Esophagus (tissue), 2 donors: Measurements from ENCODE around the gene SEC24D. TPM values are rescaled to one million over a fixed set of nuclear protein-coding genes. Genes with fewer than 3 reads are reported as not detected.
A peak's percentile ranks its signal among the peaks of the same experiment; 100 is the strongest.

Experiments used
- H3K27ac ChIP-seq, 2 donors: one replicate each; pipeline ENCODE4 v1.5.1; 2013; ENCODE audit warnings: low read depth in 2 of 2, mild to moderate bottlenecking in 2 of 2, inconsistent platforms in 1 of 2, low read length in 1 of 2, moderate library complexity in 1 of 2
- H3K27me3 ChIP-seq, 2 donors: one replicate each; pipeline ENCODE4 v1.6.1; 2013; ENCODE audit warnings: low read length in 2 of 2, control low read depth in 1 of 2, mild to moderate bottlenecking in 1 of 2; ENCODE audit not compliant: insufficient read depth in 2 of 2, control insufficient read depth in 1 of 2
- H3K36me3 ChIP-seq, 2 donors: one replicate each; pipeline ENCODE4 v1.6.1; 2013; ENCODE audit warnings: low read length in 1 of 2; ENCODE audit not compliant: control insufficient read depth in 2 of 2, insufficient read depth in 2 of 2
- H3K4me1 ChIP-seq, 2 donors: one replicate each; pipeline ENCODE4 v1.6.1; 2013; ENCODE audit warnings: low read length in 1 of 2; ENCODE audit not compliant: control insufficient read depth in 2 of 2, insufficient read depth in 2 of 2
- H3K4me3 ChIP-seq, 2 donors: one replicate each; pipeline ENCODE4 v1.5.1; 2013; ENCODE audit warnings: low read length in 2 of 2, mild to moderate bottlenecking in 2 of 2, low read depth in 1 of 2, moderate library complexity in 1 of 2
- H3K9me3 ChIP-seq, 2 donors: one replicate each; pipeline ENCODE4 v1.6.1; 2013; ENCODE audit warnings: mild to moderate bottlenecking in 2 of 2, low read depth in 1 of 2, low read length in 1 of 2, moderate library complexity in 1 of 2; ENCODE audit not compliant: control insufficient read depth in 2 of 2, insufficient read depth in 1 of 2
- WGBS, 2 donors: extraction: QIAGEN DNeasy Blood & Tissue Kit; methylation state at CpG; one replicate each; pipeline ENCODE4 v1.1.7; 2013; 5-methylcytosine and 5-hydroxymethylcytosine counted together
- polyA plus RNA-seq, 2 donors: library from polyadenylated mRNA; stranded (reverse); fragments of 200-250 nt; gene quantifications; one replicate each; pipeline ENCODE4 v1.2.3, GENCODE V29; 2013
- donor health status: healthy with polysubstance abuse.
- donor health status: Bipolar disorder and iron deficiency.

SEC24D gene
- polyA plus RNA-seq, 2 donors, result 4.1 to 8.5 TPM

DNA sequence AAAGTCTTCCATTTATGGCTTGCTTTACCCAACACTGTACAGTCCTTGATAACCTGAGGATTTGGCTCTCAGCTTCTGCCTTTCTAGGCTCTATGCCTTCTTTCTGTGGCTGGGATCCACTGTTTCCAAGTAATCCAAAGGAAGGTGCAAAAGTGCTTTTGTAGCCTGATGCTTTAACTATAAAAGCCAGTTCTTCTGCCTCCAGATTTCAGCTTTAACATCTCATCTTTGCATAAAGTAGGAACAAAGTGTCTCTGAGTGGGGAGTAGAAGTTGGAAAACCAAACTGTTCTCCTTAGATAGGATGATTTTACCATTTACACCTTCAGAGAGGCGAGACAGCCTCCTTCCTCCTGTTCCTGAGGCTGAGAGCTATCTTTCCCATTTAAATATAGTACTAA lies 11.1 kb upstream of the SEC24D start:
- Histone ChIP-seq H3K4me3 (no peak overlapping the region), H3K36me3 (no peaks in the 10 kb centered on the region), H3K9me3 (no peaks in the 10 kb centered on the region), H3K27me3 (no peaks in the 10 kb centered on the region), H3K27ac (no peak overlapping the region), H3K4me1 (no peaks in the 10 kb centered on the region)
- 89 to 91% methylated on average over 1 of the region's 1 CpG for WGBS, 2 donors

- Histone ChIP-seq H3K27me3 (no peaks in the 10 kb centered on the region), H3K36me3 (no peaks in the 10 kb centered on the region), H3K9me3 (no peaks in the 10 kb centered on the region), H3K4me1 (no peaks in the 10 kb centered on the region), H3K4me3 (no peak overlapping the region), H3K27ac (no peak overlapping the region)
Measured at GRCh38 chr4:118845552-118846050, 9.7 kb upstream of the SEC24D start.

GRCh38 chr4:118843237-118843636 lies 7.3 kb upstream of the SEC24D start:
- H3K9me3 ChIP-seq, result no peaks in the 10 kb centered on the region

GRCh38 chr4:118842055-118842454 lies 6.1 kb upstream of the SEC24D start:
- 35 to 73% methylated on average over 3 of the region's 3 CpGs for WGBS, 2 donors
- no peaks in the 10 kb centered on the region for H3K27me3 ChIP-seq
- H3K9me3 ChIP-seq, result no peaks in the 10 kb centered on the region
- no peaks in the 10 kb centered on the region for H3K36me3 ChIP-seq
- H3K27ac ChIP-seq, result no peak overlapping the region
- no peak overlapping the region for H3K4me3 ChIP-seq
- no peaks in the 10 kb centered on the region for H3K4me1 ChIP-seq

More at GRCh38 chr4:118843237-118843636, 7.3 kb upstream of the SEC24D start:
- no peaks in the 10 kb centered on the region for H3K36me3 ChIP-seq
- no peaks in the 10 kb centered on the region for H3K27me3 ChIP-seq
- H3K4me1 ChIP-seq, result no peaks in the 10 kb centered on the region
- H3K27ac ChIP-seq, result no peak overlapping the region
- 75 to 76% methylated on average over 6 of the region's 6 CpGs for WGBS, 2 donors
- H3K4me3 ChIP-seq, result no peak overlapping the region

- Histone ChIP-seq H3K4me3 (no peak overlapping the region), H3K4me1 (no peaks in the 10 kb centered on the region), H3K36me3 (no peaks in the 10 kb centered on the region), H3K27ac (no peak overlapping the region), H3K9me3 (no peaks in the 10 kb centered on the region), H3K27me3 (no peaks in the 10 kb centered on the region)
- WGBS, 2 donors, result 72 to 75% methylated on average over 3 of the region's 3 CpGs
Measured at GRCh38 chr4:118839221-118839927, 3.4 kb upstream of the SEC24D start.

DNA sequence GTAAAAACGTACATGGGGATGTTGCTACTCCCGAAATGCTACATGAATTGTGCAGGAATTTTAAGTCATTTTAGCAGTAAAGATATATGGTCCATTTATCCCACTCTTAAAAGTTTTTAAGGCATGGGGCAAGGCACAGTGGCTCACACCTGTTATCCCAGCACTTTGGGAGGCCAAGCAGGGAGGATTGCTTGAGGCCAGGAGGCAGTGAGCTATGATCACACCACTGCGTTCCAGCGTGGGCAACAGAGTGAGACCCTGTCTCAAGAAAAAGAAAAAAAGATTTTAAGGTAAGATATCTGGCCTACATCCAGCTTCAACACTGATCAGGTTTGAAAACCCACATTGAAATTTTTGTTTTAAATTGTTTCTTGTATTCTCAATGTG lies 1.2 kb upstream of the SEC24D start:
- no peaks in the 10 kb centered on the region for H3K4me1 ChIP-seq
- H3K27me3 ChIP-seq, result no peaks in the 10 kb centered on the region
- H3K9me3 ChIP-seq, result no peaks in the 10 kb centered on the region
- WGBS, 2 donors, result 58 to 79% methylated on average over 4 of the region's 4 CpGs
- peaks cover 0 to 2% of the 10 kb centered on the region in 2 donors for H3K36me3 ChIP-seq
- peak overlapping the region in 1 of 2 donors; percentile 88 for H3K4me3 ChIP-seq
- H3K27ac ChIP-seq, result no peak overlapping the region

DNA sequence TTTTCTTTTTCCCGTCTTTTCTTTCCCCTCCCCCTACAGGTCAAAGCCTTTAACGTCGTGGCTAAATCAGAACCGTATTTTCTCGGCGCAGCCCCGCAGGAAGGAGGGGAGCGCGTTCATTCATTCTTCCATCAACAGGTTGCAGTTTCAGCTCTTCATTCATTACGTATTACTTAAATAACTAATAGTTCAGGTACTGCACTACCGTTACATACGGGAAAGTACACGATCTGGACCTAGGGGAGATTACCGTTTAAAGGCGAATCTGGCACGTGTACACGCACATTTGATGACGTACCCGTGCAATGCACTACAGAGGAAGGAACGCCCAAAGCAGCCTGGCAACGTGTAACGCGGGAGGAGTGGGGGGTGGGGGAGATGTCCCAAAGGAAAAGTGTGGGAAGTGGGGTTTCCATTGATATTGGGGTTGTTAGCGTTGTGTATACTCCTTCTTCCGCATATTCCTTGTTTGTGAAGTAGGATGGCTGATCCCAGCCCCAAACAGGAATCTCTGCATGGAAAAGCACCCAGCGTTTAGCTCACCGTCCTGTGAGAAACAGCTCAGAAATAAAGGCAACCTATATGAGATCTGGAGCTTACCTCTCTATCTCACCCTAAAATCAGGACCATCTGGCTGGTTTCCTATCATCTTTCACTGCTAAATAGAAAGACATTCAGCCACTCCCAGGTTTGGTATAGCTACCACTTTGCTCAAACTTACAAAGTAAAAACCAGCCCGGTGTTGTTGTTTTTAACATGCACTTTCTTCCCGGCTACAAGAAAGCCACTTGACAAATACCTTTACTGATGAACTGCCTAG lies 585 bp upstream of the SEC24D start:
- Histone ChIP-seq H3K27me3 (no peaks in the 10 kb centered on the region), H3K4me3 (peak overlapping the region; percentile 88), H3K27ac (peak overlapping the region in 1 of 2 donors; percentile 40), H3K4me1 (no peaks in the 10 kb centered on the region), H3K36me3 (peaks cover 0 to 2% of the 10 kb centered on the region in 2 donors), H3K9me3 (no peaks in the 10 kb centered on the region)
- WGBS, 2 donors, result 3 to 4% methylated on average over 29 of the region's 29 CpGs

- no peaks in the 10 kb centered on the region for H3K9me3 ChIP-seq
- no peaks in the 10 kb centered on the region for H3K27me3 ChIP-seq
- peak overlapping the region; percentile 88 for H3K4me3 ChIP-seq
- peak overlapping the region; percentile 93 to 94 for H3K27ac ChIP-seq
- 0% methylated on average over 13 of the region's 13 CpGs for WGBS, 2 donors
- no peaks in the 10 kb centered on the region for H3K4me1 ChIP-seq
- peaks cover 0 to 2% of the 10 kb centered on the region in 2 donors for H3K36me3 ChIP-seq
Measured at GRCh38 chr4:118834960-118835569, 861 bp downstream of the SEC24D start.

DNA sequence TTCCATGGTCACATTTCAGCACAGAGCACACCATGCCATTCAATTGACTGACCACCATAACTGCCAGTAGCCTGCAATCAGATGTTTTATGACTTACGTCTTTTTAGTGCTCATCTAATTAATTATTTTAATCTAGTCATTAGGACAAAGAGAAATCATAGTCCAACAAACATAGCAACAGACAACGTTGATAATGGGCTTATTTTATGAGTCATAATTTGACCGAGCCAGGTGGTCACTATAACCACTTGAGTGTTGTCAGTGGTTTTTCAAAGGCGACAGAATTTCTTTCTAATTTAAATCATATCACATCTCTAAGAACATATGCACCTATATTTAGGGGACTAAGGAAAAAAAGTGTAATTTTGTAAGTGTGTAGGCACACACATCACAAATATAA lies 1.9 kb downstream of the SEC24D start:
- WGBS, 2 donors, result 50 to 55% methylated on average over 4 of the region's 4 CpGs
- Histone ChIP-seq H3K4me1 (no peaks in the 10 kb centered on the region), H3K4me3 (no peak overlapping the region), H3K27ac (no peak overlapping the region), H3K27me3 (no peaks in the 10 kb centered on the region), H3K36me3 (peaks cover 0 to 2% of the 10 kb centered on the region in 2 donors), H3K9me3 (no peaks in the 10 kb centered on the region)
